ENCODE data around the gene PNMT. TPM values are rescaled to one million over a fixed set of nuclear protein-coding genes. Genes with fewer than 3 reads are reported as not detected.

PNMT gene
- polyA plus RNA-seq, 1 donor from 2014 or later, result 1.5 TPM

DNA sequence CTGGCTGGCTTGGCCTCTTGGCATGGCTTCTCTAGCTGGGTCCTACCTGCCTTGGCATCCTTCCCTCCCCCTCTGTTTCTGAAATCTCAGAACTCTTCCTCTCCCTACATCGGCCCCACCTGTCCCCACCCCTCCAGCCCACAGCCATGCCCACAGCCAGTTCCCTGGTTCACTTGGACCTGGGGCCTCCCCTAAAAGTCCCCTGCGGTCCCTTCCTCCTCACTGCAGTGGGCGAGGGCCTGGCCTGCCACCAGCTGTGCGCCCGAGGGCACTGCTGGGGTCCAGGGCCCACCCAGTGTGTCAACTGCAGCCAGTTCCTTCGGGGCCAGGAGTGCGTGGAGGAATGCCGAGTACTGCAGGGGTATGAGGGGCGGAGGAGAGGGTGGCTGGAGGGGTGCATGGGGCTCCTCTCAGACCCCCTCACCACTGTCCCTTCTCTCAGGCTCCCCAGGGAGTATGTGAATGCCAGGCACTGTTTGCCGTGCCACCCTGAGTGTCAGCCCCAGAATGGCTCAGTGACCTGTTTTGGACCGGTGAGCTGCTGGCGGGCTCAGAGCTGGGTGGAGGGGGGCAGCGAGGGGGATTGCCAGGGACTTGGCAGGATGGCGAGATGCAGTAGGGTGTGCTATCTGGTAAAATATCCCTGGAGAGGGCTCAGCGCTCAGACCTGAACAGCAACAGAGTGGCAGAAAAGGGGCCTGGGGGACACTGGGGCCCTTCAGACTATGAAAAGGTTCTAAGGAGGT is 48.0 kb downstream of the PNMT start:
- no peak overlapping the region for H3K9ac ChIP-seq (ENCODE audit: low read length)
- no peaks in the 10 kb centered on the region for H3K9me3 ChIP-seq (ENCODE audit: low read length)
- no peak overlapping the region for H3K27ac ChIP-seq (ENCODE audit: low read length)
- no peak overlapping the region for H3K4me3 ChIP-seq (ENCODE audit: low read length)
- H4K20me1 ChIP-seq (ENCODE audit: insufficient read depth), result no peaks in the 10 kb centered on the region
- no peaks in the 10 kb centered on the region for H3K27me3 ChIP-seq (ENCODE audit: insufficient read depth, low read depth, low read length)
- H3K9me2 ChIP-seq (ENCODE audit: insufficient read depth, low read length), result no peaks in the 10 kb centered on the region
- H3K36me3 ChIP-seq (ENCODE audit: insufficient read depth, low read length), result no peaks in the 10 kb centered on the region
- H3F3A ChIP-seq (ENCODE audit: insufficient read depth, low read length, poor library complexity, severe bottlenecking), result no peaks in the 10 kb centered on the region
- H3K79me2 ChIP-seq (replicated peaks; ENCODE audit: insufficient read depth, low read length), result no peaks in the 10 kb centered on the region
- TF ChIP-seq RAD21 (conservative IDR thresholded peaks at IDR 0.05), result no peak
- TF ChIP-seq POLR2AphosphoS5 (IDR thresholded peaks at IDR 0.05), result no peak
- TF ChIP-seq EZH2 (IDR thresholded peaks at IDR 0.05; ENCODE audit: borderline replicate concordance, insufficient read depth, low read length, poor library complexity, severe bottlenecking), result no peak
- no peak for TF ChIP-seq EP300 (conservative IDR thresholded peaks at IDR 0.05; ENCODE audit: poor library complexity, severe bottlenecking)
- TF ChIP-seq, protein P1, sequence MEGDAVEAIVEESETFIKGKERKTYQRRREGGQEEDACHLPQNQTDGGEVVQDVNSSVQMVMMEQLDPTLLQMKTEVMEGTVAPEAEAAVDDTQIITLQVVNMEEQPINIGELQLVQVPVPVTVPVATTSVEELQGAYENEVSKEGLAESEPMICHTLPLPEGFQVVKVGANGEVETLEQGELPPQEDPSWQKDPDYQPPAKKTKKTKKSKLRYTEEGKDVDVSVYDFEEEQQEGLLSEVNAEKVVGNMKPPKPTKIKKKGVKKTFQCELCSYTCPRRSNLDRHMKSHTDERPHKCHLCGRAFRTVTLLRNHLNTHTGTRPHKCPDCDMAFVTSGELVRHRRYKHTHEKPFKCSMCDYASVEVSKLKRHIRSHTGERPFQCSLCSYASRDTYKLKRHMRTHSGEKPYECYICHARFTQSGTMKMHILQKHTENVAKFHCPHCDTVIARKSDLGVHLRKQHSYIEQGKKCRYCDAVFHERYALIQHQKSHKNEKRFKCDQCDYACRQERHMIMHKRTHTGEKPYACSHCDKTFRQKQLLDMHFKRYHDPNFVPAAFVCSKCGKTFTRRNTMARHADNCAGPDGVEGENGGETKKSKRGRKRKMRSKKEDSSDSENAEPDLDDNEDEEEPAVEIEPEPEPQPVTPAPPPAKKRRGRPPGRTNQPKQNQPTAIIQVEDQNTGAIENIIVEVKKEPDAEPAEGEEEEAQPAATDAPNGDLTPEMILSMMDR (IDR thresholded peaks at IDR 0.05; ENCODE audit: poor library complexity, severe bottlenecking), result no peak
- TF ChIP-seq SMC3 (conservative IDR thresholded peaks at IDR 0.05; ENCODE audit: poor library complexity), result no peak
- no peak for TF ChIP-seq TAF1 (IDR thresholded peaks at IDR 0.05; ENCODE audit: low read depth)
- TF ChIP-seq, protein P2, sequence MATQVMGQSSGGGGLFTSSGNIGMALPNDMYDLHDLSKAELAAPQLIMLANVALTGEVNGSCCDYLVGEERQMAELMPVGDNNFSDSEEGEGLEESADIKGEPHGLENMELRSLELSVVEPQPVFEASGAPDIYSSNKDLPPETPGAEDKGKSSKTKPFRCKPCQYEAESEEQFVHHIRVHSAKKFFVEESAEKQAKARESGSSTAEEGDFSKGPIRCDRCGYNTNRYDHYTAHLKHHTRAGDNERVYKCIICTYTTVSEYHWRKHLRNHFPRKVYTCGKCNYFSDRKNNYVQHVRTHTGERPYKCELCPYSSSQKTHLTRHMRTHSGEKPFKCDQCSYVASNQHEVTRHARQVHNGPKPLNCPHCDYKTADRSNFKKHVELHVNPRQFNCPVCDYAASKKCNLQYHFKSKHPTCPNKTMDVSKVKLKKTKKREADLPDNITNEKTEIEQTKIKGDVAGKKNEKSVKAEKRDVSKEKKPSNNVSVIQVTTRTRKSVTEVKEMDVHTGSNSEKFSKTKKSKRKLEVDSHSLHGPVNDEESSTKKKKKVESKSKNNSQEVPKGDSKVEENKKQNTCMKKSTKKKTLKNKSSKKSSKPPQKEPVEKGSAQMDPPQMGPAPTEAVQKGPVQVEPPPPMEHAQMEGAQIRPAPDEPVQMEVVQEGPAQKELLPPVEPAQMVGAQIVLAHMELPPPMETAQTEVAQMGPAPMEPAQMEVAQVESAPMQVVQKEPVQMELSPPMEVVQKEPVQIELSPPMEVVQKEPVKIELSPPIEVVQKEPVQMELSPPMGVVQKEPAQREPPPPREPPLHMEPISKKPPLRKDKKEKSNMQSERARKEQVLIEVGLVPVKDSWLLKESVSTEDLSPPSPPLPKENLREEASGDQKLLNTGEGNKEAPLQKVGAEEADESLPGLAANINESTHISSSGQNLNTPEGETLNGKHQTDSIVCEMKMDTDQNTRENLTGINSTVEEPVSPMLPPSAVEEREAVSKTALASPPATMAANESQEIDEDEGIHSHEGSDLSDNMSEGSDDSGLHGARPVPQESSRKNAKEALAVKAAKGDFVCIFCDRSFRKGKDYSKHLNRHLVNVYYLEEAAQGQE (IDR thresholded peaks at IDR 0.05; ENCODE audit: borderline replicate concordance), result no peak
- no peak overlapping the region for H3K4me2 ChIP-seq (ENCODE audit: low read length)
- H2AFZ ChIP-seq (ENCODE audit: low read depth, low read length), result no peak overlapping the region

DNA sequence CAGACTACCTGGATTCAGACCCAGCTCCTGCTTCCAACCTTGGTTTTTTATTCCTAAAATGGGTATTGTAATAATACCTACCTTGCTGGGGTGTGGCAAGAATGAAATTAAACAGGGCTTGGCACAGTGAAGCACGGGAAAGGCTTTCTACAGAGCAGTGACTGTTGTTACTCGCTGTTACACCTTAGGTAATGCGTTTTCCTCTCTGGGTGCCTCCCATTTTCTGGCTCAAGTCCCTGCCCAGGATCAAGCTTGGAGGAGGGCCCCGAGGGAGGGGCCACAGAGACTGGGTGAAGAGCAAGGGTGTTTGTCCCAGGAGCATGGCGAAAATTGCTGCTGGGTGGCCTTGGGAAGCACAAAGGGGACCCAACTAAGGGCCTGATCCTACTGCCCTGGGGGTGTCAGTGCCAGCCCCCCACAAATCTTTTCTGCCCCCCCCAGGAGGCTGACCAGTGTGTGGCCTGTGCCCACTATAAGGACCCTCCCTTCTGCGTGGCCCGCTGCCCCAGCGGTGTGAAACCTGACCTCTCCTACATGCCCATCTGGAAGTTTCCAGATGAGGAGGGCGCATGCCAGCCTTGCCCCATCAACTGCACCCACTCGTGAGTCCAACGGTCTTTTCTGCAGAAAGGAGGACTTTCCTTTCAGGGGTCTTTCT is 48.8 kb downstream of the PNMT start:
- Histone ChIP-seq H3K27me3 (ENCODE audit: insufficient read depth, low read depth, low read length) (no peaks in the 10 kb centered on the region), H3K9me3 (ENCODE audit: low read length) (no peaks in the 10 kb centered on the region), H2AFZ (ENCODE audit: low read depth, low read length) (no peak overlapping the region), H3K4me3 (ENCODE audit: low read length) (no peak overlapping the region), H3K27ac (ENCODE audit: low read length) (no peak overlapping the region), H3K36me3 (ENCODE audit: insufficient read depth, low read length) (no peaks in the 10 kb centered on the region), H3F3A (ENCODE audit: insufficient read depth, low read length, poor library complexity, severe bottlenecking) (no peaks in the 10 kb centered on the region), H3K9ac (ENCODE audit: low read length) (no peak overlapping the region), H3K4me2 (ENCODE audit: low read length) (no peak overlapping the region), H3K79me2 (replicated peaks; ENCODE audit: insufficient read depth, low read length) (no peaks in the 10 kb centered on the region), H4K20me1 (ENCODE audit: insufficient read depth) (no peaks in the 10 kb centered on the region), H3K9me2 (ENCODE audit: insufficient read depth, low read length) (no peaks in the 10 kb centered on the region)
- no peak for TF ChIP-seq POLR2AphosphoS5 (IDR thresholded peaks at IDR 0.05)
- no peak for TF ChIP-seq RAD21 (conservative IDR thresholded peaks at IDR 0.05)
- TF ChIP-seq MXI1 (conservative IDR thresholded peaks at IDR 0.05; ENCODE audit: poor library complexity, severe bottlenecking), result no peak
- no peak for TF ChIP-seq SMC3 (conservative IDR thresholded peaks at IDR 0.05; ENCODE audit: poor library complexity)
- TF ChIP-seq EP300 (conservative IDR thresholded peaks at IDR 0.05; ENCODE audit: poor library complexity, severe bottlenecking), result no peak
- TF ChIP-seq, protein P2 (IDR thresholded peaks at IDR 0.05; ENCODE audit: borderline replicate concordance), result no peak
- TF ChIP-seq, protein P1 (IDR thresholded peaks at IDR 0.05; ENCODE audit: poor library complexity, severe bottlenecking), result no peak

All from neural cell (in vitro differentiated cells).